ENCODE data around the gene CRY2.

CRY2 gene

GRCh38 chr11:45927332-45927683 is 80.0 kb downstream of the CRY2 start:
- no peak overlapping the region for H2BK12ac ChIP-seq (ENCODE audit: low read length)
- WGBS, 2 donors (ENCODE audit: extremely low coverage in 2 of 2, insufficient read length in 2 of 2, insufficient replicate concordance in 1 of 2) = no CpG with 5 or more reads among the region's 15 CpGs
- no peak overlapping the region for H3K4ac ChIP-seq (ENCODE audit: low read length)
- H3K27ac ChIP-seq (replicated peaks; ENCODE audit: low read length) = no peak overlapping the region
- H4K91ac ChIP-seq (ENCODE audit: low read depth, low read length, poor library complexity) = peak overlapping the region; percentile 92
- peaks cover 6 to 11% of the 10 kb centered on the region in 2 donors for H3K36me3 ChIP-seq (replicated peaks in 1 of 2; ENCODE audit: control insufficient read depth in 2 of 2, insufficient read depth in 2 of 2, low read length in 2 of 2)
- no peak for DNase-seq (ENCODE audit: low spot score)
- no peak overlapping the region for H2AFZ ChIP-seq (ENCODE audit: low read length)
- H2AK5ac ChIP-seq (ENCODE audit: low read depth, low read length) = peak overlapping the region; percentile 75
- no peak overlapping the region for H3K18ac ChIP-seq (ENCODE audit: low read length)
- H3K4me1 ChIP-seq (ENCODE audit: control insufficient read depth in 2 of 2, insufficient read depth in 1 of 2, low read depth in 1 of 2, low read length in 2 of 2) = no peaks in the 10 kb centered on the region
- H3K79me1 ChIP-seq (ENCODE audit: low read depth, low read length) = peaks cover 7% of the 10 kb centered on the region
- H3K4me3 ChIP-seq (ENCODE audit: low read length in 2 of 2) = no peak overlapping the region
- no peak overlapping the region for H3K9ac ChIP-seq (ENCODE audit: low read depth, low read length, poor library complexity)
- H2BK15ac ChIP-seq (ENCODE audit: low read length) = no peak overlapping the region
- H2BK120ac ChIP-seq (ENCODE audit: low read depth, low read length) = no peak overlapping the region
- no peak overlapping the region for H2BK5ac ChIP-seq (ENCODE audit: low read length)
- no peak overlapping the region for H3K4me2 ChIP-seq (ENCODE audit: insufficient read depth, low read length, poor library complexity, severe bottlenecking)
- H3K14ac ChIP-seq (ENCODE audit: low read length) = no peak overlapping the region
- peak overlapping the region; percentile 43 for H3K23ac ChIP-seq (ENCODE audit: low read depth, low read length, poor library complexity)
- peaks cover 0 to 2% of the 10 kb centered on the region in 2 donors for H3K9me3 ChIP-seq (replicated peaks in 1 of 2; ENCODE audit: control insufficient read depth in 2 of 2, insufficient read depth in 1 of 2, low read depth in 1 of 2, low read length in 2 of 2)
- H4K8ac ChIP-seq (ENCODE audit: low read depth, low read length) = no peak overlapping the region
- H3K27me3 ChIP-seq (ENCODE audit: control insufficient read depth in 3 of 3, insufficient read depth in 3 of 3, low read depth in 1 of 3, low read length in 3 of 3) = peaks cover 0 to 32% (median 13%) of the 10 kb centered on the region in 3 experiments

- Histone ChIP-seq H3K23ac (ENCODE audit: low read depth, low read length, poor library complexity) (peak overlapping the region; percentile 61), H2BK120ac (ENCODE audit: low read depth, low read length) (no peak overlapping the region), H3K18ac (ENCODE audit: low read length) (peak overlapping the region; percentile 62), H3K14ac (ENCODE audit: low read length) (no peak overlapping the region), H2BK5ac (ENCODE audit: low read length) (peak overlapping the region; percentile 39), H2AFZ (ENCODE audit: low read length) (no peak overlapping the region), H3K4ac (ENCODE audit: low read length) (no peak overlapping the region), H3K36me3 (replicated peaks in 1 of 2; ENCODE audit: control insufficient read depth in 2 of 2, insufficient read depth in 2 of 2, low read length in 2 of 2) (peaks cover 7 to 17% of the 10 kb centered on the region in 2 donors), H2AK5ac (ENCODE audit: low read depth, low read length) (peak overlapping the region; percentile 75), H4K91ac (ENCODE audit: low read depth, low read length, poor library complexity) (no peak overlapping the region), H3K79me1 (ENCODE audit: low read depth, low read length) (peaks cover 7% of the 10 kb centered on the region), H2BK15ac (ENCODE audit: low read length) (no peak overlapping the region), H3K27me3 (ENCODE audit: control insufficient read depth in 3 of 3, insufficient read depth in 3 of 3, low read depth in 1 of 3, low read length in 3 of 3) (peaks cover 0 to 27% (median 10%) of the 10 kb centered on the region in 3 experiments), H3K4me2 (ENCODE audit: insufficient read depth, low read length, poor library complexity, severe bottlenecking) (no peak overlapping the region), H2BK12ac (ENCODE audit: low read length) (peak overlapping the region; percentile 30), H4K8ac (ENCODE audit: low read depth, low read length) (peak overlapping the region; percentile 57), H3K9me3 (replicated peaks in 1 of 2; ENCODE audit: control insufficient read depth in 2 of 2, insufficient read depth in 1 of 2, low read depth in 1 of 2, low read length in 2 of 2) (peaks cover 0 to 2% of the 10 kb centered on the region in 2 donors), H3K4me1 (ENCODE audit: control insufficient read depth in 2 of 2, insufficient read depth in 1 of 2, low read depth in 1 of 2, low read length in 2 of 2) (no peaks in the 10 kb centered on the region), H3K4me3 (ENCODE audit: low read length in 2 of 2) (no peak overlapping the region), H3K27ac (replicated peaks; ENCODE audit: low read length) (no peak overlapping the region), H3K9ac (ENCODE audit: low read depth, low read length, poor library complexity) (no peak overlapping the region)
- WGBS, 2 donors (ENCODE audit: extremely low coverage in 2 of 2, insufficient read length in 2 of 2, insufficient replicate concordance in 1 of 2) = no CpG with 5 or more reads among the region's 27 CpGs
- no peak for DNase-seq (ENCODE audit: low spot score)
Observed at GRCh38 chr11:45927684-45928413, 80.6 kb downstream of the CRY2 start.

GRCh38 chr11:45928535-45929215 is 81.4 kb downstream of the CRY2 start:
- Histone ChIP-seq H3K4me2 (ENCODE audit: insufficient read depth, low read length, poor library complexity, severe bottlenecking) (no peak overlapping the region), H3K4me3 (ENCODE audit: low read length in 2 of 2) (no peak overlapping the region), H3K14ac (ENCODE audit: low read length) (no peak overlapping the region), H3K79me1 (ENCODE audit: low read depth, low read length) (peaks cover 7% of the 10 kb centered on the region), H3K18ac (ENCODE audit: low read length) (peak overlapping the region; percentile 25), H4K8ac (ENCODE audit: low read depth, low read length) (peak overlapping the region; percentile 58), H2BK15ac (ENCODE audit: low read length) (no peak overlapping the region), H3K23ac (ENCODE audit: low read depth, low read length, poor library complexity) (no peak overlapping the region), H2BK5ac (ENCODE audit: low read length) (peak overlapping the region; percentile 39), H3K36me3 (replicated peaks in 1 of 2; ENCODE audit: control insufficient read depth in 2 of 2, insufficient read depth in 2 of 2, low read length in 2 of 2) (peaks cover 10 to 25% of the 10 kb centered on the region in 2 donors), H2BK120ac (ENCODE audit: low read depth, low read length) (no peak overlapping the region), H3K4me1 (ENCODE audit: control insufficient read depth in 2 of 2, insufficient read depth in 1 of 2, low read depth in 1 of 2, low read length in 2 of 2) (no peaks in the 10 kb centered on the region), H4K91ac (ENCODE audit: low read depth, low read length, poor library complexity) (no peak overlapping the region), H3K27me3 (ENCODE audit: control insufficient read depth in 3 of 3, insufficient read depth in 3 of 3, low read depth in 1 of 3, low read length in 3 of 3) (peaks cover 0 to 19% (median 3%) of the 10 kb centered on the region in 3 experiments), H2AFZ (ENCODE audit: low read length) (no peak overlapping the region), H3K4ac (ENCODE audit: low read length) (no peak overlapping the region), H3K27ac (replicated peaks; ENCODE audit: low read length) (no peak overlapping the region), H3K9me3 (replicated peaks in 1 of 2; ENCODE audit: control insufficient read depth in 2 of 2, insufficient read depth in 1 of 2, low read depth in 1 of 2, low read length in 2 of 2) (peaks cover 0 to 2% of the 10 kb centered on the region in 2 donors), H2AK5ac (ENCODE audit: low read depth, low read length) (peak overlapping the region; percentile 78), H3K9ac (ENCODE audit: low read depth, low read length, poor library complexity) (no peak overlapping the region), H2BK12ac (ENCODE audit: low read length) (no peak overlapping the region)
- DNase-seq (ENCODE audit: low spot score) = no peak
- WGBS, 2 donors (ENCODE audit: extremely low coverage in 2 of 2, insufficient read length in 2 of 2, insufficient replicate concordance in 1 of 2) = no CpG with 5 or more reads among the region's 13 CpGs

- no peak overlapping the region for H3K14ac ChIP-seq (ENCODE audit: low read length)
- no CpG with 5 or more reads among the region's 10 CpGs for WGBS, 2 donors (ENCODE audit: extremely low coverage in 2 of 2, insufficient read length in 2 of 2, insufficient replicate concordance in 1 of 2)
- H3K4me2 ChIP-seq (ENCODE audit: insufficient read depth, low read length, poor library complexity, severe bottlenecking) = no peak overlapping the region
- no peak overlapping the region for H3K4me3 ChIP-seq (ENCODE audit: low read length in 2 of 2)
- H2BK120ac ChIP-seq (ENCODE audit: low read depth, low read length) = no peak overlapping the region
- no peak for DNase-seq (ENCODE audit: low spot score)
- no peak overlapping the region for H4K91ac ChIP-seq (ENCODE audit: low read depth, low read length, poor library complexity)
- H3K36me3 ChIP-seq (replicated peaks in 1 of 2; ENCODE audit: control insufficient read depth in 2 of 2, insufficient read depth in 2 of 2, low read length in 2 of 2) = peaks cover 15 to 34% of the 10 kb centered on the region in 2 donors
- H3K23ac ChIP-seq (ENCODE audit: low read depth, low read length, poor library complexity) = no peak overlapping the region
- no peak overlapping the region for H2BK12ac ChIP-seq (ENCODE audit: low read length)
- H2BK15ac ChIP-seq (ENCODE audit: low read length) = no peak overlapping the region
- no peak overlapping the region for H3K27ac ChIP-seq (replicated peaks; ENCODE audit: low read length)
- no peak overlapping the region for H2BK5ac ChIP-seq (ENCODE audit: low read length)
- no peak overlapping the region for H3K18ac ChIP-seq (ENCODE audit: low read length)
- H2AK5ac ChIP-seq (ENCODE audit: low read depth, low read length) = no peak overlapping the region
- H2AFZ ChIP-seq (ENCODE audit: low read length) = no peak overlapping the region
- no peak overlapping the region for H4K8ac ChIP-seq (ENCODE audit: low read depth, low read length)
- no peaks in the 10 kb centered on the region for H3K4me1 ChIP-seq (ENCODE audit: control insufficient read depth in 2 of 2, insufficient read depth in 1 of 2, low read depth in 1 of 2, low read length in 2 of 2)
- no peak overlapping the region for H3K4ac ChIP-seq (ENCODE audit: low read length)
- H3K79me1 ChIP-seq (ENCODE audit: low read depth, low read length) = peaks cover 7% of the 10 kb centered on the region
- H3K27me3 ChIP-seq (ENCODE audit: control insufficient read depth in 3 of 3, insufficient read depth in 3 of 3, low read depth in 1 of 3, low read length in 3 of 3) = peaks cover 0 to 11% (median 0%) of the 10 kb centered on the region in 3 experiments
- no peak overlapping the region for H3K9ac ChIP-seq (ENCODE audit: low read depth, low read length, poor library complexity)
- peaks cover 0 to 2% of the 10 kb centered on the region in 2 donors for H3K9me3 ChIP-seq (replicated peaks in 1 of 2; ENCODE audit: control insufficient read depth in 2 of 2, insufficient read depth in 1 of 2, low read depth in 1 of 2, low read length in 2 of 2)
Observed at GRCh38 chr11:45929486-45930030, 82.3 kb downstream of the CRY2 start.
